ENCODE measurements around the gene PRIM1. TPM values are rescaled to one million over a fixed set of nuclear protein-coding genes. Genes with fewer than 3 reads are reported as not detected.

Gene PRIM1
- total and polyA plus RNA-seq, 2 of the 8 experiments (the other 6 are each of a cell fraction or from before 2014, with no cell fraction given) = 52.4 to 61.9 TPM

GRCh38 chr12:56749853-56750252 lies 2.3 kb downstream of the PRIM1 start (continued):
- TF ChIP-seq CHD7 (IDR thresholded peaks at IDR 0.05; ENCODE audit: insufficient replicate concordance, low read length) = no peak
- TF ChIP-seq SP2 (IDR thresholded peaks at IDR 0.05; ENCODE audit: low read length) = no peak
- TF ChIP-seq BCL11A (IDR thresholded peaks at IDR 0.05; ENCODE audit: low read depth in 2 of 2, low read length in 2 of 2) = no peak
- TF ChIP-seq KDM1A (IDR thresholded peaks at IDR 0.05; ENCODE audit: borderline replicate concordance, low read length) = no peak
